HepG2 (cell line): Measurements from ENCODE around the gene ANAPC2. TPM values are rescaled to one million over a fixed set of nuclear protein-coding genes. Genes with fewer than 3 reads are reported as not detected.

Source experiments
- NKX3-1 ChIP-seq: sonication (generic); formaldehyde crosslinking; IDR thresholded peaks from 2 replicates; pipeline ENCODE4 v1.5.0; 2020; ENCODE audit warnings: missing genetic modification reagents
- NONO ChIP-seq, 2 experiments: fragments of 450-650 bp in 1 of 2; sonication (generic) in 1 of 2; formaldehyde crosslinking in 1 of 2; IDR thresholded peaks in 1 of 2; conservative IDR thresholded peaks in 1 of 2; 2 replicates each; pipeline versions ENCODE4 v1.6.1 to v1.8.0; 2017 to 2022; ENCODE audit warnings: mild to moderate bottlenecking in 1 of 2, missing genetic modification reagents in 1 of 2, moderate library complexity in 1 of 2
- NR2F2 ChIP-seq: IDR thresholded peaks from 2 replicates; pipeline ENCODE4 v1.6.1; 2012; ENCODE audit warnings: low read depth, inconsistent platforms, borderline replicate concordance
- PBX3 ChIP-seq: sonication (generic); formaldehyde crosslinking; IDR thresholded peaks from 2 replicates; pipeline ENCODE4 v1.8.1; 2023; ENCODE audit warnings: missing genetic modification reagents, inconsistent platforms, borderline replicate concordance
- ZNF318 ChIP-seq: sonication (generic); formaldehyde crosslinking; IDR thresholded peaks from 2 replicates; pipeline ENCODE4 v1.4.0; 2020; ENCODE audit warnings: mild to moderate bottlenecking, missing genetic modification reagents
- ZNF350 ChIP-seq: sonication (generic); formaldehyde crosslinking; IDR thresholded peaks from 2 replicates; pipeline ENCODE4 v1.4.0; 2020; ENCODE audit warnings: mild to moderate bottlenecking, low read depth, missing genetic modification reagents, borderline replicate concordance
- ZNF407 ChIP-seq: sonication (generic); formaldehyde crosslinking; IDR thresholded peaks from one replicate; pipeline ENCODE4 v1.5.1; 2020; ENCODE audit warnings: mild to moderate bottlenecking, missing genetic modification reagents; ENCODE audit errors: not compliant biosample characterization
- ZNF451 ChIP-seq: sonication (generic); formaldehyde crosslinking; IDR thresholded peaks from 2 replicates; pipeline ENCODE4 v1.5.0; 2020; ENCODE audit warnings: mild to moderate bottlenecking, missing genetic modification reagents
- ZNF790 ChIP-seq: sonication (generic); formaldehyde crosslinking; IDR thresholded peaks from 2 replicates; pipeline ENCODE4 v1.8.0; 2022; ENCODE audit warnings: missing genetic modification reagents, mild to moderate bottlenecking, borderline replicate concordance
- polyA plus RNA-seq, 8 experiments: library from polyadenylated mRNA; depleted of rRNA in 3 of 8; stranded (reverse) in 7 of 8; unstranded in 1 of 8; fragments of >200 nt; fragmentation: Illumina TruSeq in 4 of 8; extraction: Trizol in 4 of 8; gene quantifications; 2 replicates each; pipeline versions ENCODE4 v1.2.1 to v1.2.3, GENCODE V29; 2011 to 2016; ENCODE audit warnings: low read depth in 4 of 8, missing spikeins in 1 of 8, mixed read lengths in 1 of 8; ENCODE audit not compliant: insufficient read depth in 1 of 8
- total RNA-seq, 5 experiments: library from RNA; depleted of rRNA; stranded (reverse); fragments of >200 nt; fragmentation: Illumina TruSeq; extraction: Trizol; gene quantifications; 2 replicates each; pipeline ENCODE4 v1.2.3, GENCODE V29; 2016; ENCODE audit warnings: low read depth in 1 of 5

The ANAPC2 gene
- total and polyA plus RNA-seq, 2 of the 13 experiments (the other 11 are each of a cell fraction or from before 2014, with no cell fraction given): 12.3 to 15.4 TPM

GRCh38 chr9:137235424-137236237, 47.3 kb upstream of the ANAPC2 start (continued):
- TF ChIP-seq ZNF407 (CRISPR knock-in tag) (no peak), ZNF790 (peak; percentile 79; the same call in 1 of the 2 replicates), NONO (IDR thresholded peaks at IDR 0.05) (no peak), NONO (CRISPR knock-in tag; conservative IDR thresholded peaks at IDR 0.05) (no peak), ZNF350 (CRISPR knock-in tag) (0 out of 2 replicates have a peak, but pooled peaks have one; percentile 14), NR2F2 (no peak), ZNF451 (CRISPR knock-in tag) (no peak), NKX3-1 (peak; percentile 42; the same call in 1 of the 2 replicates), PBX3 (CRISPR knock-in tag) (no peak), ZNF318 (CRISPR knock-in tag) (no peak)
